ENCODE measurements around the gene POLR2E. TPM values are rescaled to one million over a fixed set of nuclear protein-coding genes. Genes with fewer than 3 reads are reported as not detected.

POLR2E gene
- total and polyA plus RNA-seq, 8 donors = 24.5 to 361 (median 91.0) TPM

DNA sequence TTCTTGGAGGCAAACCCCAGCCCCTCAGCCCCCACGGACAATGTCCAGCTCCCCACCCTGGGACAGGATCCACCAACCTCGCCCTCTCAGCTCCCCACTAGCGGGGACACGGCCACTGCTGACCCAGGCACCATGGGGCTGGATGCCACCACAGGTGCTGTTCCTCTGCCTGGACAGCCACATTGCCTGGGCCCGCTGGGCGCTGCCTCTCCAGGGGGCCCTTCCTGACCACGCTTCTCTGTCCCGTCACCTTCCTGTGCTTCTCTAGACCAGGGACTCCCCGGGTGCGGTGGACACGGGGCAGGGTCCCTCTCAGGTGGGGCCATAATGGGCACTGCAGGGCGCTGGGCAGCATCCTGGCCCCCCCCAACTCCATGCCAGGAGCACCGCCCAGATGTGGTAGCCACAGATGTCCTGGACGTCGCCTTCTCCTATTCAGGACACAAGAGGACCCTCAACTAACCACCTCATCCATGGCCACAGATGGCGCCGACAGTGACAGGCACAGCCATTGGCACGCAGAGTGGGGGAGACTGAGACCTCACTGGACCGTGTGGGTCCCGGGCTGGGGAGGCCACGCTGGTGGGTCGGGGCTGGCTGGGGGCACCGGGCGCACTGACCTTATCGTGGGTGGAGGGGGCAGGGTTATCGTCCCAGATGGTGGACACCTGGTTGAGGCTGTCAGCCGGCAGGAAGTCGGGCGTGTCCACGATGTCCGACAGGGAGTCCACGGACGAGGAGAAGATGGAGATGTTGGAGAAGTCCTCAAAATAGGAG lies 32.0 kb upstream of the POLR2E start:
- no peaks in the 10 kb centered on the region for H3K27me3 ChIP-seq
- H3K4me3 ChIP-seq = no peak overlapping the region
- WGBS, 5 donors = 92 to 95% (median 93%) methylated on average over 24 to 33 of the region's 33 CpGs
- peaks cover 13 to 82% (median 48%) of the 10 kb centered on the region in 4 donors for H3K4me1 ChIP-seq
- peaks cover 46 to 80% (median 69%) of the 10 kb centered on the region in 4 donors for H3K36me3 ChIP-seq
- no peaks in the 10 kb centered on the region for H3K9me3 ChIP-seq
- TF ChIP-seq EP300 (IDR thresholded peaks at IDR 0.05) (no peak), POLR2A (IDR thresholded peaks at IDR 0.05) (no peak), POLR2AphosphoS5 (IDR thresholded peaks at IDR 0.05) (no peak)
- TF ChIP-seq, protein P1, sequence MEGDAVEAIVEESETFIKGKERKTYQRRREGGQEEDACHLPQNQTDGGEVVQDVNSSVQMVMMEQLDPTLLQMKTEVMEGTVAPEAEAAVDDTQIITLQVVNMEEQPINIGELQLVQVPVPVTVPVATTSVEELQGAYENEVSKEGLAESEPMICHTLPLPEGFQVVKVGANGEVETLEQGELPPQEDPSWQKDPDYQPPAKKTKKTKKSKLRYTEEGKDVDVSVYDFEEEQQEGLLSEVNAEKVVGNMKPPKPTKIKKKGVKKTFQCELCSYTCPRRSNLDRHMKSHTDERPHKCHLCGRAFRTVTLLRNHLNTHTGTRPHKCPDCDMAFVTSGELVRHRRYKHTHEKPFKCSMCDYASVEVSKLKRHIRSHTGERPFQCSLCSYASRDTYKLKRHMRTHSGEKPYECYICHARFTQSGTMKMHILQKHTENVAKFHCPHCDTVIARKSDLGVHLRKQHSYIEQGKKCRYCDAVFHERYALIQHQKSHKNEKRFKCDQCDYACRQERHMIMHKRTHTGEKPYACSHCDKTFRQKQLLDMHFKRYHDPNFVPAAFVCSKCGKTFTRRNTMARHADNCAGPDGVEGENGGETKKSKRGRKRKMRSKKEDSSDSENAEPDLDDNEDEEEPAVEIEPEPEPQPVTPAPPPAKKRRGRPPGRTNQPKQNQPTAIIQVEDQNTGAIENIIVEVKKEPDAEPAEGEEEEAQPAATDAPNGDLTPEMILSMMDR (IDR thresholded peaks at IDR 0.05) = no peak
- no peak for DNase-seq
- intact Hi-C loops (cut with DNase I; ENCODE audit: low total_unique reads) = no loop called here
- peak overlapping the region in 1 of 5 donors; percentile 49 for H3K27ac ChIP-seq

DNA sequence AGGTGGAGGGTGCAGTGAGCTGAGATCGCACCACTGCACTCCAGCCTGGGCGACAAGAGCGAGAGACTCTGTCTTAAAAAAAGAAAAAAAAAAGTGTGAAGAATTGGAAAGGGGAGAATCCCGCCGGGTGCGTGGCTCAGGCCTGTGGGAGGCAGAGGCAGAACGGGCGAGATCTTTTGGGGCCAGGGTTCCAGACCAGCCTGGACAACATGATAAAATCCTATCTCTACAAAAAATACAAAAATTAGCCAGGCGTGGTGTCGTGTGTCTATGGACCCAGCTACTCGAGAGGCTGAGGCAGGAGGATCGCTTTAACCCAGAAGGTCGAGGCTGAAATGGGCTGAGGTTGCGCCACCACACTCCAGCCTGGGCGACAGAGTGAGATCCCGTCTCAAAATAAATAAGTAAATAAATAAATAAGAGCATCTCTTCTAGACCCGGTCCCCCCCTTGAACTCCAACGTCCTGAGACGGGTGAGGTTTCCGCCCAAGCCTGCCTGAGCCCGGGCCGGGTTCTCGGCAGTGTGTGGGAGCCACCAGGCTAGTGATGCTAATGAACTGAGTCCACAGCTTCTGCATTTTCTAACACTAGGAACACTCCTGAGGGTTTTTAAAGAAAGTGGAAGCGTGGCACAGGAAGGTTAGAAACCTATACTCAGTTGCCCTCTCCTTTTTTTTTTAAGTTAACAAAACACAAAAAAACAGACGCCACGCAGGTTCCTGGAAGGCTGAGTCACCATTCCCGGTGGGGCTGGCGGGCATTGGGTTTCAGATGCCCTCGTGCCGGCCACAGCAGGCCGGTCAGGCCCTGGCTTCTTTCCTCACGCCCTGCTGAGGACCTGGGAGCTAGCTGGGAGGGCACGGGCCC lies 30.7 kb upstream of the POLR2E start:
- no peak for TF ChIP-seq EP300 (IDR thresholded peaks at IDR 0.05)
- TF ChIP-seq POLR2AphosphoS5 (IDR thresholded peaks at IDR 0.05) = no peak
- TF ChIP-seq, protein P1 (IDR thresholded peaks at IDR 0.05) = no peak
- TF ChIP-seq POLR2A (IDR thresholded peaks at IDR 0.05) = no peak
- intact Hi-C loops (cut with DNase I; ENCODE audit: low total_unique reads) = no loop called here
- peak overlapping the region in 2 of 5 donors; percentile 49 to 50 for H3K27ac ChIP-seq
- peaks cover 5 to 77% (median 40%) of the 10 kb centered on the region in 4 donors for H3K4me1 ChIP-seq
- DNase-seq = no peak
- H3K36me3 ChIP-seq = peaks cover 58 to 93% (median 83%) of the 10 kb centered on the region in 4 donors
- no peaks in the 10 kb centered on the region for H3K27me3 ChIP-seq
- no peak overlapping the region for H3K4me3 ChIP-seq
- no peaks in the 10 kb centered on the region for H3K9me3 ChIP-seq
- 89 to 93% (median 90%) methylated on average over 33 of the region's 33 CpGs for WGBS, 5 donors

DNA sequence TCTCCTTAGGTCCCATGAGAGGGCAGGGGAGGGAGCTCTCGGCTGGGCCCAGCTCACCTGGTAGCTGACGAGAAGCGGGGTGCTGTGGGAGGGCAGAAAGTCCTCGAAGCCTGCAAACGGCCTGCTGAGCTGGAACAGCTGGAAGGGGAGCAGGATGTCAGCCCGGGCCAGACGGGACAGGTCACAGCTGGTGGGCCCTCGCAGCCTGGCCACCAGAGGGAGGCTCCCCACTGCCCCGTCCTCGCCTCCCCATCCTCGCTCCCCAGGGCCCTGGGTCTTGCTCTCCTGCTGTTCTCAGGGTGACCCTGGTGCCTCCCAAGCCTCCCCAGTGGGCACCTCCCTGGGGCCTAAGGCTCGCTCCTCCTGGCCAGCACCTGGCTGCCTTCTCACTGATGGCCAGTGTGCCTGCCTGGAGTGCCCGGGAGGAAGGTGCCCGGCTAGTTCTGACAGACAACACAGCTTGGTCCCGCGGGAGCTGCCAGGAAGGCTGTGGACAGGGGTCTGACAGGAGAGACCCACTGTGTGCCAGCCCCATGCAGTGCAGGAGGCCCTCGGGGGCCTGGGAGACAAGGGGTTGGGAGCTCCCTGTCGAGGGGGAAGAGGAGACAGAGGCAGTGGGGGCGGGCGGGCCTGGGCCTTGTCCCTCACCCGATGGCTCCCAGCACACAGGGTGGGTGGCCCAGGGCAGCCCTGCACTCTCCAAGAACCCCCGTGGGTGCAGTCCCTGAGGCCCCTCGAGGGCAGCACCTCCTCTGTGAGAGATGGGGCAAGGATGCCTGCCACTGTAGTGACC lies 28.9 kb upstream of the POLR2E start:
- Histone ChIP-seq H3K36me3 (peaks cover 76 to 100% (median 95%) of the 10 kb centered on the region in 4 donors), H3K4me1 (peaks cover 0 to 59% (median 25%) of the 10 kb centered on the region in 4 donors), H3K4me3 (no peak overlapping the region), H3K27me3 (no peaks in the 10 kb centered on the region), H3K9me3 (no peaks in the 10 kb centered on the region), H3K27ac (peak overlapping the region in 2 of 5 donors; percentile 25 to 55)
- intact Hi-C loops (cut with DNase I; ENCODE audit: low total_unique reads) = no loop called here
- no peak for TF ChIP-seq POLR2A (IDR thresholded peaks at IDR 0.05)
- no peak for TF ChIP-seq EP300 (IDR thresholded peaks at IDR 0.05)
- TF ChIP-seq POLR2AphosphoS5 (IDR thresholded peaks at IDR 0.05) = no peak
- TF ChIP-seq, protein P1 (IDR thresholded peaks at IDR 0.05) = no peak
- WGBS, 5 donors = 79 to 95% (median 93%) methylated on average over 9 to 23 of the region's 23 CpGs
- no peak for DNase-seq

DNA sequence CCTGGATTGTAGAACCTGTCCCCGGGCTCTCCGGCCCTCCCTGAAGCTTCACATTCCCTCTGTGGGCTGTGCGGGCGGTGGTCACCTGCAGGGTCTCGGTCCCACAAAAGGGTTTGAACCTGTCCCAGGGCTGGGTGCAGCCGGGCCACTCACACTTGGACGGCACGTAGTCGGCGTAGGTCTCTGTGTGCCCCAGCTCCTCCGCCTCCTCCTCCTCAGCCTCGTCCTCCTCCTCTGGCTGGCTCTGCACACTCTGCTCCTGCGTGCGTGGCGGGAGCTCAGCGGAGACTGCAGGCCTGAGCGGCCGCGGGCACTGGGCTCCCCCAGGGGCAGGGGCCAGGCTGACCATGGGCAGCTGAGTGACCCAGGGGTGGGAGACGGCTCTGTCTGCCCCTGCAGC lies 28.2 kb upstream of the POLR2E start:
- no peak for TF ChIP-seq POLR2AphosphoS5 (IDR thresholded peaks at IDR 0.05)
- TF ChIP-seq POLR2A (IDR thresholded peaks at IDR 0.05) = no peak
- no peak for TF ChIP-seq EP300 (IDR thresholded peaks at IDR 0.05)
- TF ChIP-seq, protein P1 (IDR thresholded peaks at IDR 0.05) = no peak
- Histone ChIP-seq H3K36me3 (peaks cover 82 to 100% (median 99%) of the 10 kb centered on the region in 4 donors), H3K4me3 (no peak overlapping the region), H3K27me3 (no peaks in the 10 kb centered on the region), H3K27ac (peak overlapping the region in 1 of 5 donors; percentile 55), H3K9me3 (no peaks in the 10 kb centered on the region), H3K4me1 (peaks cover 0 to 52% (median 25%) of the 10 kb centered on the region in 4 donors)
- 92 to 99% (median 96%) methylated on average over 12 to 20 of the region's 20 CpGs for WGBS, 5 donors
- no peak for DNase-seq
- intact Hi-C loops (cut with DNase I; ENCODE audit: low total_unique reads) = no loop called here
